ENCODE results near the gene NUDT17. TPM values are rescaled to one million over a fixed set of nuclear protein-coding genes. Genes with fewer than 3 reads are reported as not detected.
A peak's percentile ranks its signal among the peaks of the same experiment; 100 is the strongest.

The NUDT17 gene
- total RNA-seq, 3 donors from 2014 or later (not counting 1 experiment from before 2014, with no cell fraction given) = 3.3 to 4.9 (median 3.4) TPM

DNA sequence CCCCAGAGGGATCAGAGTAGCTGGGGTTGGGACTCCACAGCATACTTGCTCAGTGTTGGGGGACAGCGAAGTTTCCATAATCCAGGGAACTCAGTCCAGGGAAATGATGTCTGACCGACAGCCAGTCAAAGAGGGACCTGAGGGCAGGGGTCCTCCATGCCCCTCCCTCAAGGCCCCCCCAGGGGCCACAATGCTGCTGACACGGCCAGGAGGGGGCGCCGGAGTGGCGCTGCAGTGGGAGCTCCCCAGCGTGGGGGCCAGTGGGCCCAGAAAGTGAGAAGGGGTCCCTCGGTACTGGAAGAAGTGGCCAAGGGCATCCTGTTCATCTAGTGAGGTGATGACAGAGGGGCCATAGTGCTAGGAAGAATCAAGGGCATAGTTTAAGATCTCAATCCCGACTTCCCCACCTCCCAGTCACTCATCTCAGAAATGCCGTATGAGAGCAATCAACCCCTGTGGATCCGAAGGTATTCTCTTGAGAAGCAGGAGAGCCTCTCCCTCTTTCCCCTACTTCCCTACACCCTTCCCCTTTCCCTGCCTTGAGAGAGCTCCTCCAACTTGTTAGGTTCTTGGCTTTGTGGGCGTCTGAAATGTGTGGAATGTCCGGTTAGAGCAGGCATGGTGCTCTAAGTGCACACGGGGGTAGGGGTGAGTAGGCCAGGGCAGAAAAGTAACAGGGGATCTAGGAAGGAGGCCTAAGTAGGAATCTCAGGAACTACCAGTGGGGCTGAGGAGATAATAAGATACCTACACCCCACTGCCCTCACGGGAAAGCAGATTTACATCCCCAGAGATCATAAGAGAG is 4.1 kb downstream of the NUDT17 start:
- Histone ChIP-seq H3K4me3 (ENCODE audit: low read length) (no peak overlapping the region), H3K27me3 (ENCODE audit: control insufficient read depth, insufficient read depth, low read length) (no peaks in the 10 kb centered on the region), H3K27ac (ENCODE audit: low read length) (no peak overlapping the region), H3K36me3 (ENCODE audit: control insufficient read depth, insufficient read depth, low read length) (peaks cover 36% of the 10 kb centered on the region), H3K4me1 (ENCODE audit: control insufficient read depth, insufficient read depth, low read length) (peaks cover 19% of the 10 kb centered on the region), H3K9me3 (ENCODE audit: control insufficient read depth, insufficient read depth, low read length) (no peaks in the 10 kb centered on the region)
- Mint-ChIP-seq H3K27ac (no peak overlapping the region), H3K36me3 (no peaks in the 10 kb centered on the region), H3K4me1 (no peaks in the 10 kb centered on the region), H3K4me3 (no peak overlapping the region), H3K27me3 (ENCODE audit: low read depth in 2 of 2) (no peaks in the 10 kb centered on the region), H3K9me3 (no peaks in the 10 kb centered on the region)
- ATAC-seq (no peak), DNase-seq (peak in 1 of 2 donors; percentile 29)
- intact Hi-C loops (cut with micrococcal nuclease) = loop anchor here (5.0 kb wide), 2 partner anchors 113 to 128 kb away; partner anchors contain the start of genes ANKRD34A and POLR3GL
- TF ChIP-seq, protein P1, sequence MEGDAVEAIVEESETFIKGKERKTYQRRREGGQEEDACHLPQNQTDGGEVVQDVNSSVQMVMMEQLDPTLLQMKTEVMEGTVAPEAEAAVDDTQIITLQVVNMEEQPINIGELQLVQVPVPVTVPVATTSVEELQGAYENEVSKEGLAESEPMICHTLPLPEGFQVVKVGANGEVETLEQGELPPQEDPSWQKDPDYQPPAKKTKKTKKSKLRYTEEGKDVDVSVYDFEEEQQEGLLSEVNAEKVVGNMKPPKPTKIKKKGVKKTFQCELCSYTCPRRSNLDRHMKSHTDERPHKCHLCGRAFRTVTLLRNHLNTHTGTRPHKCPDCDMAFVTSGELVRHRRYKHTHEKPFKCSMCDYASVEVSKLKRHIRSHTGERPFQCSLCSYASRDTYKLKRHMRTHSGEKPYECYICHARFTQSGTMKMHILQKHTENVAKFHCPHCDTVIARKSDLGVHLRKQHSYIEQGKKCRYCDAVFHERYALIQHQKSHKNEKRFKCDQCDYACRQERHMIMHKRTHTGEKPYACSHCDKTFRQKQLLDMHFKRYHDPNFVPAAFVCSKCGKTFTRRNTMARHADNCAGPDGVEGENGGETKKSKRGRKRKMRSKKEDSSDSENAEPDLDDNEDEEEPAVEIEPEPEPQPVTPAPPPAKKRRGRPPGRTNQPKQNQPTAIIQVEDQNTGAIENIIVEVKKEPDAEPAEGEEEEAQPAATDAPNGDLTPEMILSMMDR (IDR thresholded peaks at IDR 0.05) = peak; percentile 16
- WGBS (ENCODE audit: insufficient coverage) = 93% methylated on average over 15 of the region's 15 CpGs

DNA sequence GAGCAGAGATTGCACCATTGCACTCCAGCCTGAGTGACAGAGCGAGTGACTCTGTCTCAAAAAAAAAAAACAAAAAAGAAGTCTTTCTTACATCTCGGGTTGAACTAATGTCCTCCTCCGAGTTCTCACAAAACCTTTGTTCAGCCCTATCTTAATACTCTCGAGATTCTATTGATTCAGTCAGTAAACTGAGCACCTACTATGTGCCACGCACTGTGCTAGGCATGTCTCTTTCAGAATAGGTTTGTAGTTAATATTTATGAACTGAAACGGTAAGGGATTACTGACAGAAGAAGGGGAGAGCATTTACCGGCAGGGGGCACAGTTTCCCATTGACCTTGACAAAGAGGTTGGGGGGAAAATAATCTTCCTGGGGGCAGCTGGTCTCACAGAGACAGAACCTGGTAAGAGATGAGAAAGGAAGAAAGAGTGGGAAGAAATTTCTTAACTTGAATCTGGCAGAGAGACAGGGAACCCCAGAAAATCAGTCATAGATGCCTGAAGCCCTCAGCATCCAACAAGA is 10.1 kb downstream of the NUDT17 start:
- TF ChIP-seq, protein P1 (IDR thresholded peaks at IDR 0.05) = no peak
- DNase-seq = no peak
- H3K9me3 ChIP-seq (ENCODE audit: control insufficient read depth, insufficient read depth, low read length) = no peaks in the 10 kb centered on the region

DNA sequence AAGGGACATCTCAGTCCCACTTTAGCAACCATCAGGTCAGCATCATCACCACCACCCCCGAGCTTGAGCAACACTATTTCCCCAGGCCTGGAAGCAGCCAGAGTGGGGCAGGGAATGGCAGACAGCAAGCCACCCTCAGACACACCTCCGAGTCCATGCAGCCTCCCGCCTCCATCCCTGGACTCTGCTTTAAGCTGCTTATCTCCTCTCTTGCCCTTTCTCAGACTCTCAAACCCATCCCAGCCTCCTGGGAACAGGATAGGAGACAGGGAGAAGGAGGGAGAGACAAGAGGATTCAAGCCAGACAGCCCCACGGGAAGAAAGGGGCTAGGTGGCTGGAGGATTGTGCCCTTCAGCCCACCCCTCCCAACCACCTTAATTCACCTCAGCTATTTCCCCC is 11.7 kb downstream of the NUDT17 start:
- Histone ChIP-seq H3K36me3 (ENCODE audit: control insufficient read depth, insufficient read depth, low read length) (peaks cover 28% of the 10 kb centered on the region), H3K4me3 (ENCODE audit: low read length) (no peak overlapping the region), H3K27me3 (ENCODE audit: control insufficient read depth, insufficient read depth, low read length) (no peaks in the 10 kb centered on the region), H3K27ac (ENCODE audit: low read length) (no peak overlapping the region), H3K9me3 (ENCODE audit: control insufficient read depth, insufficient read depth, low read length) (no peaks in the 10 kb centered on the region), H3K4me1 (ENCODE audit: control insufficient read depth, insufficient read depth, low read length) (peaks cover 18% of the 10 kb centered on the region)
- intact Hi-C loops (cut with micrococcal nuclease) = loop anchor here (5.0 kb wide), 1 partner anchor 180 kb away; no protein-coding TSS in a partner anchor
- no peaks in the 10 kb centered on the region for H3K9me3 Mint-ChIP-seq
- H3K36me3 Mint-ChIP-seq = peaks cover 8% of the 10 kb centered on the region
- H3K4me1 Mint-ChIP-seq = peaks cover 11 to 36% of the 10 kb centered on the region in 2 donors
- 88% methylated on average over 4 of the region's 4 CpGs for WGBS (ENCODE audit: insufficient coverage)
- H3K27me3 Mint-ChIP-seq (ENCODE audit: low read depth in 2 of 2) = no peaks in the 10 kb centered on the region
- DNase-seq = no peak
- TF ChIP-seq, protein P1 (IDR thresholded peaks at IDR 0.05) = no peak
- H3K27ac Mint-ChIP-seq = no peak overlapping the region
- peak overlapping the region; percentile 94 for H3K4me3 Mint-ChIP-seq
- ATAC-seq = no peak

More for the DNA sequence above, 10.1 kb downstream of the NUDT17 start:
- H3K4me3 Mint-ChIP-seq = no peak overlapping the region
- intact Hi-C loops (cut with micrococcal nuclease) = loop anchor here (5.0 kb wide), 1 partner anchor 182 kb away; no protein-coding TSS in a partner anchor
- H3K4me3 ChIP-seq (ENCODE audit: low read length) = no peak overlapping the region
- H3K27ac Mint-ChIP-seq = no peak overlapping the region
- no peaks in the 10 kb centered on the region for H3K27me3 ChIP-seq (ENCODE audit: control insufficient read depth, insufficient read depth, low read length)
- 92% methylated on average over 7 of the region's 7 CpGs for WGBS (ENCODE audit: insufficient coverage)
- peaks cover 8% of the 10 kb centered on the region for H3K36me3 Mint-ChIP-seq
- H3K36me3 ChIP-seq (ENCODE audit: control insufficient read depth, insufficient read depth, low read length) = peaks cover 37% of the 10 kb centered on the region
- peaks cover 11 to 36% of the 10 kb centered on the region in 2 donors for H3K4me1 Mint-ChIP-seq
- H3K9me3 Mint-ChIP-seq = no peaks in the 10 kb centered on the region
- no peak for ATAC-seq
- H3K4me1 ChIP-seq (ENCODE audit: control insufficient read depth, insufficient read depth, low read length) = peaks cover 18% of the 10 kb centered on the region
- no peak overlapping the region for H3K27ac ChIP-seq (ENCODE audit: low read length)
- no peaks in the 10 kb centered on the region for H3K27me3 Mint-ChIP-seq (ENCODE audit: low read depth in 2 of 2)
